Esophagus squamous epithelium (tissue), 5 donors: ENCODE measurements around the gene SORCS1. TPM values are rescaled to one million over a fixed set of nuclear protein-coding genes. Genes with fewer than 3 reads are reported as not detected.

Experiments
- DNase-seq: peaks from one replicate; lab custom pipeline; 2025; lab: John Stamatoyannopoulos, UW
- H3K27ac ChIP-seq, 4 donors: fragments of 200-600 bp; sonication (generic); one replicate each; pipeline ENCODE4 v1.5.1; 2016 to 2019; ENCODE audit warnings: mild to moderate bottlenecking in 1 of 4
- H3K27me3 ChIP-seq, 4 donors: fragments of 200-600 bp; sonication (generic); 1 replicate in 3 of 4; 2 replicates in 1 of 4; pipeline versions ENCODE4 v1.5.1 to v1.6.0; 2017 to 2021; ENCODE audit warnings: antibody characterized with exemption in 1 of 4
- H3K36me3 ChIP-seq, 3 donors: fragments of 200-600 bp; sonication (generic); one replicate each; pipeline ENCODE4 v1.5.1; 2016 to 2019
- H3K4me1 ChIP-seq, 3 donors: fragments of 200-600 bp; sonication (generic); one replicate each; pipeline ENCODE4 v1.5.1; 2017 to 2019
- H3K4me3 ChIP-seq, 4 donors: fragments of 200-600 bp; sonication (generic); 1 replicate in 3 of 4; 2 replicates in 1 of 4; pipeline ENCODE4 v1.5.1; 2016 to 2019; ENCODE audit warnings: mild to moderate bottlenecking in 2 of 4, moderate library complexity in 1 of 4
- H3K9me3 ChIP-seq, 3 donors: fragments of 200-600 bp; sonication (generic); one replicate each; pipeline ENCODE4 v1.5.1; 2016 to 2019
- CTCF ChIP-seq, 6 experiments: fragments of 450-650 bp in 4 of 6; fragments of 200-600 bp in 2 of 6; sonication (generic) in 2 of 6; IDR thresholded peaks; one replicate each; pipeline ENCODE4 v1.5.1; 2016 to 2019; ENCODE audit warnings: antibody characterized with exemption in 6 of 6, mild to moderate bottlenecking in 4 of 6, moderate library complexity in 4 of 6
- POLR2A ChIP-seq, 4 donors: fragments of 450-650 bp; IDR thresholded peaks; one replicate each; pipeline ENCODE4 v1.6.1; 2017; ENCODE audit warnings: antibody characterized with exemption in 4 of 4, mild to moderate bottlenecking in 4 of 4, moderate library complexity in 3 of 4
- WGBS, 2 donors: methylation state at CpG; one replicate each; pipeline ENCODE4 v1.1.5; 2018; 5-methylcytosine and 5-hydroxymethylcytosine counted together
- intact Hi-C: fragments of 100-400 bp; cut with DNase I; formaldehyde crosslinking; loops from one replicate; pipeline ENCODE4 v1.15.0; 2022
- total RNA-seq, 4 donors: library from RNA; depleted of rRNA; stranded (reverse); fragments of >200 nt; gene quantifications; one replicate each; pipeline ENCODE4 v1.1.0, GENCODE V29; 2016
- donor health status: DM: yes; HTN: yes; CAD: no.

Gene SORCS1
- total RNA-seq, 4 donors from 2014 or later = 0.88 to 4.8 (median 1.4) TPM; not detected in 1

- no peak overlapping the region for H3K4me3 ChIP-seq
- no peaks in the 10 kb centered on the region for H3K27me3 ChIP-seq
- H3K4me1 ChIP-seq = no peaks in the 10 kb centered on the region
- 43 to 49% methylated on average over 2 of the region's 2 CpGs for WGBS, 2 donors
- H3K9me3 ChIP-seq = no peaks in the 10 kb centered on the region
- intact Hi-C loops = no loop called here
- no peaks in the 10 kb centered on the region for H3K36me3 ChIP-seq
- no peak for TF ChIP-seq POLR2A (IDR thresholded peaks at IDR 0.05)
- no peak for DNase-seq
- no peak overlapping the region for H3K27ac ChIP-seq
These were observed 391.5 kb downstream of the SORCS1 start for GRCh38 chr10:106772957-106773356.

DNA sequence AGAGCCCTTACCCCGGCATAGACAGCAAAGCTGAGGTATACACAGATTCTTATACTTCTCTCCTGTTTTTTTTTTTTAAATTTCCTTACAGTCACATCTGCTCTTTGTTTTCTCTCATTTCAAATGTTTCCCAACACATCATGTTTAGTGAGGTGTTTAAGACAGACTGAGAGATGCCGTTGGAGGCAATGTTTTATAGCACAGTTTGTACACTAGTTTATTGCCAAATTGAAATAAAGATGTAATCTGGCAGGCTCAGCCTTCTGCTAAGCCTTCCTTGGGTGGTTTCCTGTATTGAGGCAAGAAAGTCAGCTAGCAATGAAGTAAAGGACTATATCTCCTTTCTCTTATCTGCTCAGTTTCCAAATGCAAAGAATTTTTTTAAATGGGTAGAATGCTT is 393.4 kb downstream of the SORCS1 start:
- Histone ChIP-seq H3K27ac (no peak overlapping the region), H3K9me3 (no peaks in the 10 kb centered on the region), H3K4me3 (no peak overlapping the region), H3K27me3 (no peaks in the 10 kb centered on the region), H3K36me3 (no peaks in the 10 kb centered on the region), H3K4me1 (no peaks in the 10 kb centered on the region)
- WGBS, 2 donors = 63 to 75% methylated on average over 2 of the region's 2 CpGs
- intact Hi-C loops = no loop called here
- TF ChIP-seq POLR2A (IDR thresholded peaks at IDR 0.05) (no peak), CTCF (IDR thresholded peaks at IDR 0.05) (no peak)
- DNase-seq = no peak

- no peak for DNase-seq
- no peak for TF ChIP-seq POLR2A (IDR thresholded peaks at IDR 0.05)
- TF ChIP-seq CTCF (IDR thresholded peaks at IDR 0.05) = no peak
These were observed 396.3 kb downstream of the SORCS1 start for GRCh38 chr10:106768204-106768603.

DNA sequence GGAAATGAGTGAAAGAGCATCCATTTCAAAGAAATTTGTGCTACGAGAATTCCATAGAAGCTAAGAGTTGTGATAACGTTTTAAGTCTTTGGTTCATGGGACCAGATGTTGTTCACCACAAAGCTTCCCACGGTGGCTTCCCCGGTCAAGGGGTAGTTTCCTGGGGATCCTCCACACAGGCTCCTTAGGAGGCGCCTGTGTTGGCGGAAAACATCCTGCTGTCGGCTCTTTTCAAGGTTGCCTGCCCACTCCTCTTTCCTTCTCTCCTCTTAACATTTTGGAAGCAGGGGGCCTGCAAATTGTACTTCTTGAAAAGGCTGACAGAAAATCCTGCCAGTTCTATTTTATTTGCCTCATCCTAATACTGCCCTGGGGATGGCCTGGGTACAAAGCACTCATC is 398.6 kb downstream of the SORCS1 start:
- Histone ChIP-seq H3K27ac (no peak overlapping the region), H3K4me1 (no peaks in the 10 kb centered on the region), H3K4me3 (no peak overlapping the region), H3K9me3 (no peaks in the 10 kb centered on the region), H3K36me3 (no peaks in the 10 kb centered on the region), H3K27me3 (no peaks in the 10 kb centered on the region)
- 68 to 73% methylated on average over 7 of the region's 7 CpGs for WGBS, 2 donors
- intact Hi-C loops = no loop called here
- no peak for DNase-seq
- TF ChIP-seq POLR2A (IDR thresholded peaks at IDR 0.05) (no peak), CTCF (IDR thresholded peaks at IDR 0.05) (no peak)

More at GRCh38 chr10:106768204-106768603, 396.3 kb downstream of the SORCS1 start:
- H3K36me3 ChIP-seq = no peaks in the 10 kb centered on the region
- no peaks in the 10 kb centered on the region for H3K4me1 ChIP-seq
- H3K9me3 ChIP-seq = no peaks in the 10 kb centered on the region
- H3K4me3 ChIP-seq = no peak overlapping the region
- no peak overlapping the region for H3K27ac ChIP-seq
- H3K27me3 ChIP-seq = no peaks in the 10 kb centered on the region
- intact Hi-C loops = no loop called here

DNA sequence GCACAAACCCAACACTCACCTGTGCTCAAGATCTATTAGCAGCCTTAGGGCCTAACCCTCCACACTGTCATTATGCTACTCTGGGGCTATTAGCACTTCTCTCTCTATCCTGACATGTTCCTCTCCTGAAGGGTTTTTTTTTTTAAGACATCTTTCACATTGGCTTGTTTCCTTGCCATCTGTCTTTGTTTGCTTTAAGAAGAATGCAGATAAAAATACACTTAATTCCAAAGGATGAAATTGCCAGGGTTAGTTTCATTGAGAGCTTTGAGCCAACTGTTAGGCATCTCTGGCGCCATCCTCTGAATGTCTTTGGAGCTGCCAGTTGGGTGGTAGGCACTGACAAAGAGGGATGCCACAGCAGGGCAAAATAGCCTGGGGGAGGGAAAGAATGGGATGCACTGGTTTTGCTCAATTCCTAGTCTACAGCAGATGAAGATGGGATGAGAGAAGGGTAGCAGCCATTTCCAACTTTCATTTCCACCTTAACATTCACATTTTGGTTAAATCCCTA is 399.2 kb downstream of the SORCS1 start:
- Histone ChIP-seq H3K27me3 (no peaks in the 10 kb centered on the region), H3K4me1 (no peaks in the 10 kb centered on the region), H3K27ac (no peak overlapping the region), H3K4me3 (no peak overlapping the region), H3K9me3 (no peaks in the 10 kb centered on the region), H3K36me3 (no peaks in the 10 kb centered on the region)
- intact Hi-C loops = no loop called here
- TF ChIP-seq CTCF (IDR thresholded peaks at IDR 0.05) (no peak), POLR2A (IDR thresholded peaks at IDR 0.05) (no peak)
- no peak for DNase-seq
- no CpG with 5 or more reads among the region's 1 CpG for WGBS, 2 donors

- H3K27me3 ChIP-seq = no peaks in the 10 kb centered on the region
- no peak overlapping the region for H3K27ac ChIP-seq
- DNase-seq = no peak
- WGBS, 2 donors = 86% methylated on average over 6 of the region's 6 CpGs
- H3K9me3 ChIP-seq = no peaks in the 10 kb centered on the region
- H3K4me3 ChIP-seq = no peak overlapping the region
- TF ChIP-seq CTCF (IDR thresholded peaks at IDR 0.05) (no peak), POLR2A (IDR thresholded peaks at IDR 0.05) (no peak)
- H3K36me3 ChIP-seq = no peaks in the 10 kb centered on the region
- H3K4me1 ChIP-seq = no peaks in the 10 kb centered on the region
- intact Hi-C loops = no loop called here
These were observed 400.1 kb downstream of the SORCS1 start for GRCh38 chr10:106764360-106764759.
